Stromal cell of bone marrow (primary cell): ENCODE data around the gene ZBTB7C.

Source experiments
- DNase-seq: peaks from one replicate; pipeline ENCODE4 v3.0.0-alpha.2; 2012; ENCODE audit warnings: low read depth

ZBTB7C gene

DNA sequence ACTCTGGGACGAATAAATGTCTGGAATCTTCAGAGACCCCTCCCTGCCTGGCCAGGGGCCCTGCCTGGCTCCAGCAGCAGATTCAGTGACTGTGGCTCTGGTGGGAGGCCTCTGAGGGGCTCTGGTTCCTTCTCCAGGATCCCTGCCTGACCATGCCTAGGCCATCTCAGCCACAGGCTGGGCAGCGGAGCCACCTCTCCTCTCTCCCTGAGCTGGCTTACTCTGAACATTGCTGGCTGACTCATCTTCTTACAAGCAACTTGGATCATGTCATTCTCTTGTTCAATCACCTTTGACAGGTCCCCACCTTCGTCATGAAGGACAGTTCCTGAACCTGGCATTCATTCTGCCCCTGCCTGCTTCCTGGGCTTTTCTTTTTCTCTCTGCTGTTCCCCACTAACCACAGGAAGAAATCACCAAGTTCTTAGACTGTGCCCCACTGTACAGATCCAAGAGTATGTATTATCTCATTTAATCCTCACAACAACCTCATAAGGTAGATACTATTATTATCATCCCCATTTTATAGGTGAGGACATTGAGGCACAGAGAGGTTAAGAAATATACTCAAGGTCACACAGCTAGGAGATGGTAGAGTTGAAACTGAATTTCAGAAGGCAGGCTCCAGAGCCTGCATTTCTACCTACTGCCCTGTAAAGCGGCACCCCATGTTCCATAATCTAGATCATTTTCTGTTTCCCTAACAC is 323.2 kb downstream of the ZBTB7C start:
- no peak for DNase-seq

DNA sequence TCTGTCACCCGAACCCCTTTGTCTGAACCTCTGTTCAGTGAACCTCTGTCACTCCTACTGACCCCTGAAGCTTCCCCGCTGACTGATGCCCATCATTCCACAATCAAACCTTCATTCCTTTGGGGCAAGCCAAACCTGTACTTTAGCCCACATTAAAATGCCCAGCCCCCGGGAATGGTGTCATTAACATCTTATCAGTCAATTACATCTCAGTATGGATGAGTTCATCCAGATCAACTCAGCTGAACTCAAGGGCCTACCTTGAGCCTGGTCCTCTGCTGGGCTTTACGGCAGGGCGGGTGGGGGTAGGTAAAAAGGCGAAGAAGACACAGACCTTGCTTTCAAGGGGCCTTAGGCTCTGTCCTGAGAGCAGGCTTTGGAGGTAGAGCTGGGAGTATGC is 324.3 kb downstream of the ZBTB7C start:
- DNase-seq: no peak

DNA sequence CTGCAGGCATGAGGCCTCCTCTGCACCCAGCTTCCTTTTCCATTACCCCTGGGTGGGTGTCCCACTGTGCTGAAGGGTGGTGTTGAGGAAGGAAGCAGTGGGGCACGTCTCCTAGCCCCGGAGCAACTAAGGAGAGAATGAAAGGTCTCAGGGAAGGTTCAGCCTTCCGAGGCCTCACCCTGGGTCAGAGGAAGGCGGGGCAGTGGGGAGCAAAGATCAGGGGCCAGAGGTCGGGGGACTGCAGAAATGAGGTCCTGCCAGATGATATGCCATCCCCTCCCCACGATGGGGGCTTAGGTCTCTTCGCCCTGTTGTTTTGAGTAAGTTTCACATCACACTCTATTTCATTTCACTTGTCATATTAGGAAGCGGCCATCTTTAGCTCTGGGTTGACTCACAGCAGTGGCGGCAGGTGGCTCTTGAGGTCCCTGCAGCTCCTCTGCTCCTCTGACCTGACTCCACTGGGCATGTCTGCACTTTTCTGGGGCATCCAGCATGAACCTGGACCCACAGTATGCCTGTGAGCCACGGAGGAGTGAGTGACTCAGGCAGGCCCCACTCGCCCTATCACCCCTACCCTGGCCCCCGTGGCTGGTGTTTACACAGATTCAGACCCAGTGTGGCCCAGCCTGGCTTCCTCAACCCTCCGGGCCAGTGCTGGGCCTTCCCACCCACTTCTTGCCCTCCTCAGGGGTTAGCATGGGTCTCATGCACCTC is 325.0 kb downstream of the ZBTB7C start:
- no peak for DNase-seq

DNA sequence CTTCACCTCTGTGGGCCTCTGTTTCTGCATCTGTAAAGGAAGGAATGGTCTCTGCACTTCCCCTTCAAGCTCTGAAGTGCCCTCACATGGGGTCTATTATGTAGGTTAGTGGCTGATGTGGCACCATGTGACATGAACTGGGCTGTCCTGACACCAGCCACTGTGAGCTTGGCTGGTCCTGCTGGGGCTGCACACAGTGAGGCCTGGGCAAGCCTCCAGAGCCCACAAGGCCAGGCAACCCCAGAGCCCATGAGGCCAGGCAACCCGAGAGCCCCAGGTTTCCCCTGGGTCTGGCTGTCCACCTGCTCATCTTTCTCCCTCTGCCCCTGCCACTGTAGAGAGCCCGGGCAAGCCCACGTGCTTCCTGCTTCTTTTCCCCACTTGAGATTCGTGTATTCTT is 328.6 kb downstream of the ZBTB7C start:
- DNase-seq: no peak

DNA sequence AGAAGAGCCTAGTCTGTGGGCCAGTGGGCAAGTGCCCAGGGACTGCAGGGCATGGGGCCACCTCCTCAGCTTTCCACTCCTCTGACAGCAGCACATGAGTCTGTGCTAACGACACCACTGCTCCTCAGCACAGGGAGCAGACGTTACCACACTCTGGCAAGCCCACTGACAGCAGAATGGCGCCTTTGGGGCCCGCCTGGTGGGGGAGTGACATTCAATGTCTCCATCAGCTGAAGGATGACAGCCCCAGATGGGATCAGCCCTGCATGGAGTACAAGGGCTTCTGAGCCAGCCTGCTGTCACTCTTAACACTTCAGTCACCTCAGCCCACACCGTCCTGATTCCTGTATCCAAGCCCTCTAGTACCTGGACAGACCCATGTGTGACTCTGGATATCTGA is 329.3 kb downstream of the ZBTB7C start:
- DNase-seq: no peak

DNA sequence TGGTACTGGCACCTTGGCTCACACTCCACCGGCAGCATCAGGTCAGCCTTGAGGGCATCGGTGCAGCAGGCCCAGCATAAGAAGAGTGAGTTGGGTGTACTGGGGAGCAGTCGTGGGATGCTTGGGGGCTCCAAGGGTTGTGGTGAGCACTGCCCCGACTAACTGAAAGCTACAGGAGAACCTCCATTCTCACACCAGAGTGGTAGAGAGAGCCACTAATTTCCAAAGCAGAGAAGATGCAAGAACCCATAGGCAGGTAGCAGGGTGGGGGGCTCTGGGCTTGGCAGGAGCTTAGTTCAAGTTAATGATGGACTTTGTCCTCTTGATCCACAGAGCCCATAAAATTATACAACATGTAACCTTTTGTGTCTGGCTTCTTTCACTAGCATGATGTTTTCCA is 330.7 kb downstream of the ZBTB7C start:
- no peak for DNase-seq

DNA sequence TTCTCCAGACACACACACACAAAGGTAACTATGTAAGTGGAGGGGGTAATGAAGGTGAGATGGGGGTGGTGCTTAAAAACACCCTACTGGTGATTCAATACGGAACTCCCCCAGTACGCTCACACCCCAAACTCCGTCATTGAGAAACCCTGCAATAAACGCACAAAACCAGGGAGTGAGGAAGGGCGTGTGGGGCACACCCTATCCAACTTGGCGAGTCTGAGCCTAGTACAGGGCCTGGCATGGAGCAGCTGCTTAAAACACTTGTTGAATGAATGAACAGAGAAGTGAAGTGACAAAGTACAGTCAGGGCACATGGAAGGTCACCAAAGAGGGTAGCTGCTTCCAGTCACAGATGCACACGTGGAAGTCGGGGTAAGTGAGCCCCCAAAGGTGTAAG is 331.9 kb downstream of the ZBTB7C start:
- DNase-seq: no peak

DNA sequence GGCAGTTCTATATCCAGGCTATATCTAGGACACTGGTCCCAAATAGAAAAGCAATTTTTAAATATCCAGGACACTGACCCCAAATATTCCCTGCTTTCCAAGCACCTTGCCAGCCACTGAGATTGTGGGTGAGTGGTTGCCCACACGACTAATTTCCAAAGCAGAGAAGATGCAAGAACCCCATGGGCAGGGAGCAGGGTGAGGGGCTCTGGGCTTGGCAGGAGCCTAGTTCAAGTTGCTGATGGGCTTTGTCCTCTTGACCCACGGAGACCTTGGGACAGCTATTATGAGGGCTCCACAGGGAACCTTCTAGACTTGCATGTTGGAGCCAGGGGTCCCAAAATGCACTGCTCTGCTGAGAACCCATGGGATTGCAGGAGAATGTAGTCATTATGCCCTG is 332.7 kb downstream of the ZBTB7C start:
- DNase-seq: no peak

DNA sequence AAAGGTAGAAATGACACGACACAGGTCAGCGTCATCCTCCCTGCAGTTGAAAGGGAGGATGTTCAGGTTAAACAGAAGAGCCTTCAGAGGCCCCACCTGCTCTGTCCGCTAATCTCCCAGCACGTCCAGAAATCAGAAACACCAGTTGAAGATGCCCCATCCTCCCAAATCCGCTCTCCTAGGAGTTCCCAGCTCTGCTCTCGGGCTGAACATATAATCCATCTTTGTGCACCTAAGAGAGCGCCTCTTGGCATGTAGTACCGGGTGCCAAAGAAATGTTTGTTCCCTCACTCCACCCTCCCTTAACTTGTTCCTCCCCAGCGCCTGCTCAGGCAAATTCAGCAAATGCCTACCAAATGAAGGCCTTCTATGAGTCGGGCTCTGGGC is 333.5 kb downstream of the ZBTB7C start:
- DNase-seq: no peak

DNA sequence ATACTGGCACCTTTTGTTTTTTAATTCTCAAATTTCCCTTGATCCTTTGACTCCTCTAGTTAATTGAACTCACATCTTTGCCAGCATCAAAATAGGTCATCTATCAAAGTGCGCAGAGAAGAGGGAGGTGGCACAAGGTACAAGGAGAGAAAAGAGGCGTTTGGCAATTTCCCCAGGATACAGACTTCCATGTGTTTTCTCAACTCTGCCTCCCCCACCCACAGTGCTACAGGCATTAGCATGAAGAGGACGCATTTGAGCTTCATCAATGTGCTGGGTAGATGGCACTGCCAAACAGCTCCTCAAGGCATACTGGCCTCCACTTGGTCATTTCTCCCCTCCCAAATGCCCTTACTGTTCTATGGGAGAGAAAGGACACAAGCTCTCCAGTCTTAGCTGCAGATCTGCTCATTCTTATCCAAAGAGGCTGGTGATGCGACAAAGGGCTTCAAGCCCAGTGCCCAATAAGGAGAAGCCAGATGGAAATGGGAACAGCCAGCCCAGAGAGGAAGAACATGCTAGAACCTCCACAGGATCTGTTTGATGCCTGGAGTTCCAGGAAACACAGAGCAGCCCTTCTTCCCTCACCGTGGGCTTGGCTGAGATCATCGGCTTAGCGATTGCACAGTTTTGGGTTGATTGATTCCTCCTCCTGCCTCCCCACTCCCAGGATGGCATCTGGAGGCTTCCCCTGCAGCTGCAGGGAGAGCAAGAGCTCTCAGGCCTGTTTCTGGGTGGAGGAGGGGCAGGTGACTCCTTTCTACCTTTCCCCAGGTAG is 334.1 kb downstream of the ZBTB7C start:
- DNase-seq: no peak

DNA sequence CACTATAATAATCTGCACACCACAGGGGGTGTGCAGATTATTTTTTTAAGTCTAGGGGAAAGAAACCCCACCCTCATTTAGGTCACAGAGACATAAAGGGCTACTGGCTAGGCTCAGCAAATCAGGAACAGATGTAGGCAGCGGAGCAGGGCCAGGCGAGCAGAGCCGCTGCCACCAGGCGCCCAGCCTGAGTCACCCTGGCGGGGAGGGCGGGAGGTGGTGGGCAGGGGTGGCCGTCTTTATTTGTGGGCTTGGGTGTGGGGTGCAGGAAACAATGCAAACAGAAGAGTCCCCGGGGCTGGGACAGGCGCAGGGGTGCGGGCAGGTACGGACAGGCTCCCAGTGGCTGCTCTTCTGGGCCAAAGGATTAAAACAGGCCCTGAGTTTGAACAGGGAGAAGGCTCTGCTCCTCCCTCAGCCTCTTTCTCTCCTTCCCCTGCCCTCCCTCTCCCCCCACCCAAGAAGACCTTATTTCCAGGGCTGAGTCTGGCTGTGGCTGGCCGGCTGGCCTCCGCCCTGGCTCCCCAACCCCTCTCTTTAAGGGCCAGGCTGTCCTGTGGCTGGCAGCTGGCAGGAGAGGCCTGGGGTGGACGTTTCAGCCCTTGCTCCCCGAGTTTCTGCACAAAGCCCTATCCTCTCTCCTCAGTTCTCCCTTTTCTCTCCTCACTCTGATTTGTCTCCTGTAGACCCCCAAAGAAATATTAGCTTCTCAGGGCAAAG is 335.8 kb downstream of the ZBTB7C start:
- DNase-seq: peak; percentile 2

DNA sequence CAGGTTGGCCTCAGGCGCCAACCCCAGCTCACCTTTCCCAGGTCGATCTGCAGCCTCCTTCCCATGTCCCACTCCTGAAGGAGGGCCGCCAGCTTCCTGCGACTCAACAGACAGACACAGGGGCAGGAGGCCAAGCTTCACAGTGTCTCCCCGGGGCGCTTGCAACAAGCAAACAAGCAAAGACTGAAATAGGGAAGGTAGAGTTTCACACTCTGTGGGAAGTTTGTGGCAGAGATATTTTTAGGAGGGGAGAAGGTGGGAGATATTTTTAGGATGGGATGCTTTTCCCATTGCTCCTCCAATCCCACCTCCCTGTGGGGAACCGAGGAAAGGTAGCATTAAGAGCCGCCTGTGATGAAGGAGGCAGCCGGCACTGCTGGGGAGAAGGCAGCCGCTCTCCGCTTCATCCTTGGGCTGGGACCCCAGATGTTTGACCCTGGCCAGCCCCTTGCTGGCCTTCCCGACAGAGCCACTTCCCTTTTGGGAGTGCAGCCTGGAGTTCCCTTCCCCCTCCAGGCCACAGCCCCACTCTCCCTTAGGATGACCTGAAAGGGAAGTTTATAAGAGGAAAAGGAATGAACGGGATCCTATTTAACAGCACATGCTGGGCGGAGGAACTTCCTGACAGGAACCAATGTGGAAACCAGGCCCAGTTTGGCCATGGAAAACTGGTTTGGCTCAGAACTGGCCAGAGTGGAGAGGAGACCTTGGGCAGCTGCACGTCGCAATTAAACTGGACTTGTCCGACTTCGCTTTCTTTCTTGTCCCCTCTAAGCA is 336.6 kb downstream of the ZBTB7C start:
- DNase-seq: peak; percentile 2

DNA sequence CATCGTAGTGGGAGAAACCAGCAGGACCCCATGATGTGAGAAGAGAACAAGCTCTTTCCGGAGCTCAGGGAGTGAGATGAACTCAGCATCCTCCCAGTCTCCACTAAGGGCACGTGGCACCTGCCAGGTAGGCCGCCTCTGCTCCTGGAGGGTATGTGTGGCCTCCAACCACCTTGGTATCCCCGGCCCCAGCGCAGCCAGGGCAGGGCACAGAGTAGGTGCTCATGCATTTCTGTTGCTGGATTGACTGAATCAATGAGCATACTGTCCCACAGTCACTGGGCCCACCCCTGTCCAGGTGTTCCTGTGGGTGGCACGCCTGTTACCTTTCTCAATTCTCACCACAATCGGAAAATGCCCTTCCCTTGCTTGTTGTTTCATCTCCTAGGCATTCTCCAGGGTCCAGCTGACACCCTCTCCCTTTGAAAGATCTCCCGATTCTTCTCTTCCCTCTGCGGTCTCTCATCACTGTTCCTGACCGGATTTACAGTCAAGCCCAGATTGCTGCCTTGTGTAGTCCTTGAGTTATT is 340.2 kb downstream of the ZBTB7C start:
- no peak for DNase-seq

DNA sequence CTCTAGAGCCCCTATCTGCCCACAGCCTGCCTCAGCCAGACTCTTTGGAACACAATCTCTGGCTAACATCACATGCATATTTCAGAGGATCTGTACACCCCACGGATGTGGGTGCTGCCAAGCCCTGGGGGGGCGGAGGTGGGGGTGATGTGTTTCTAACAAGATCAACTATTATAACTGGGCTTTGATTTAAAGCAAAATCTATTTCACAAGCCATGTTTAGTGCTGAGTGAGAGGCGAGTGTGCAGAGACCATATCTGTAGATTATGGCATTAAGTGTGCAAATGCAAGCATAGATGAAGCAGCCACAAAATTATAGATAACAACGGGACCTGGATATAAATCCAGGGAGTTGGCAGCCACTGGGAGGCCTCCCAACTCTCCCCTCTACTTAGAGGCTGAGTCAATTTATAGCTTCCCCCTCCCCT is 342.9 kb downstream of the ZBTB7C start:
- no peak for DNase-seq

DNA sequence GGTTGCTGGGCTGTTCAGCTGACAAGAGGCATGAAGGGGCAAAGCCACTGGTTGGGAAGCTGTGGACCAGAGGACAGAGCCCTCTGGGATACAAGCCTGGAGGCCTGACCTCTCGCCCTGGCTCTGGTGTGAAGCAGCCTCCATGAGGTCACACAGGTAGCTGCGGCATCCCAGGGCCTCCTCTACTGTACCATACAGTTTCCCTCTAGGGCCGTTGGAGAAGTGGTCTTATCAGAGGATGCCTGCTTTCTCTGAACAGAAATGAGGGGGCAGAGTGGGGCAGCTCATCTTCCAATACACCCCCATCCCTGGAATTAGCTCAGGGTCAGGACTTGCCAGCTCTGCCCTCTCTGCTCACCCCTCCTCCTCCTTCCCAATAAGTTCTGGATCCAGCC is 343.6 kb downstream of the ZBTB7C start:
- DNase-seq: no peak

DNA sequence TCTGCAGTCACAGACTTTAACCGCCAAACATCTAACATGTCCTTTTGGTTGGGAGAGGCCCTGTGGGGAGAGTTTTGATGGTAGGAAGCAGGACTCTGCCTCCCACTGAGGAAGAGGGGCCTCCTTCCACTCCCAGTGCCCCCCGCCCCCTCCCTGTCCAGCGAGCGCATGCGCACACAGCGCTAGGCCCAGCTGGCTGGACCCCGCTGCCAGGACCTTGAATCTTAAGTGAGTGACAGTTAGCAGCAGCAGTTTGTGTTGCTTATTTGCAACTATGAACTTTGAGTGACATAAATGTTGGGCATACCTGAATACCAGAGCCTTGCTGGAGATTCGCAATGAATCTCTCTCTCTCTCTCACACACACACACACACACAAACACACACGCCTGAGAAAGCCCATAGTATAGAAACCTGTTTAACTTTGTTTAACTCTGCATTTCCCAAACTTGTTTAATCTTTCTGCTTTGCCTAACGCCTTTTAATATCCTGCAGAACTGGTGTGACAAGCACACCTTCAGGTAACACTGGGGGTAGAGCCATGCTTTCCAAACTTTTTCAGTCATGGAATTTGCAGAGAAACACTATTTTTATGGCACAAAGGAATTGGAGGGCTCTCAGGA is 344.1 kb downstream of the ZBTB7C start:
- DNase-seq: no peak

DNA sequence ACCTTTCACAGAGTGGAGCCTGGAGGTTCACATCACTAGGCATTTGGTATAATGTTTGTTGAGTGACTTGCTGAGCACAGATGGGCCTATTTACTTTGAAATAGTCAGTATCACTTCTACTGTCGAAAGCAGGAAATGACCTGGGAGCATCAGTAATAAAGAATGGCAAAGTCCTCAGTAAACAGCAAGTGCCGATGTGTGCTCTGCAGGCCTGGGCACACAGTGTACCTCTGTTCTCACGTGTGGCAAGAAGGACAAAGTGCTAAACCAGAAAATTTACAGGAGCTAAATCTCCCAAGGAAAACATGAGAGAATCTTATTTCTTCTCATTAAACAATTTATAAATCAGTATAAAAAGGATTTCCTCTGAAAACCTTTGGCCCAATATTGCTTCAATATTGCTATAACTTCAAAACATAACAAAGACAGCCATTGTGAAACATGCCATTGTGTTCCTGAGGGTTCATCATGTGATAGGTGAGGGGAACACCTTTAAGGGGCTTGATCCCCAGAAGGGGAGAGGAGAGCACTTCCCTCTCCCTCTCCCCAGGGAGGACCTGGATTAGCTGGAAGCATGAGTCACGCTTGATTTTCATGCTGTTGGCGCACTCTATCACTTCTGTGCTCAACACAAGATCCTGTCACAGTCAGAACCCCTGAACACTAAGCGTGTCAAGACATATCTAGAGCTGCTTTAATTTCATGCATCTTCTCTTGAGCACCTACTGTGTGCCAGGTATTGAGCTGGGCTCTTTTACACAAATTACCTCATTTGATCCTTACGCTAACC is 347.2 kb downstream of the ZBTB7C start:
- no peak for DNase-seq

DNA sequence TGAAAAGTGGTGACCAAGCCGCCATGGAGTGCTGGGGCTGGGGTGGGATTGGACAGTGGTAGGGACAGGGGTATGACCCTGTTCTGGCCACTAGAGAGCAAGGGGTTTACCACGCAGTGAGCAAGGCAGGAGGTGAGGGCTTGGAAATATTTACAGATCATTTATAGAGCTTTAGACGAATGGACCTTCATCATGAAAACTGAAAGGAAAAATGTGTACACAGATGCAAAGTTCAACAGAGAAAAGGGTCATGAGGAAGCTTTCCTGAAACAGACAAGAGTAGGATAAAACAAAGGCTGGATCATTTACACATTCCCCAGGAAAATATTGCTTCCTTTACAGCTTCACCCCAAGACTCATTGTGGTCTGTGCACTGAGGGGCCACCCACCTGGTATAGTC is 348.2 kb downstream of the ZBTB7C start:
- no peak for DNase-seq

DNA sequence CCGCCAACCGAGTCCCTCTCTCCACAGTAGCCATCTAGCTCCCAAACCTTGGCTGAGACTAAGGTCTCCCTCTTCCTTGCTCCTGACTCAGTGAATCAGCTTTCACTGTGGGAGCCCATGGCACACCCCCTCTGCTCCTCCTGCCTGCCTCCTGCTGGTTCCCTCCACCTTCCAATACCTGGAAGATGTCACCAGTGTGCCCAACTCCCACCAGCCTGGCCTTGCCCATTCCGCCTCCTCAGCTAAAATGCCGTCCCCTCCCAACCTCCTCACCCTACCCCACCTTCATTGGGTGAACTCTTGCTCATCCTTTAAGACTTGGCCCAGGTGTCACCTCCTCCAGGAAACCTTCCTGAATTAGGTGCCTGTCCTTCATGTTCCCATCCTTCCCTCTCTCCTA is 348.8 kb downstream of the ZBTB7C start:
- DNase-seq: no peak

DNA sequence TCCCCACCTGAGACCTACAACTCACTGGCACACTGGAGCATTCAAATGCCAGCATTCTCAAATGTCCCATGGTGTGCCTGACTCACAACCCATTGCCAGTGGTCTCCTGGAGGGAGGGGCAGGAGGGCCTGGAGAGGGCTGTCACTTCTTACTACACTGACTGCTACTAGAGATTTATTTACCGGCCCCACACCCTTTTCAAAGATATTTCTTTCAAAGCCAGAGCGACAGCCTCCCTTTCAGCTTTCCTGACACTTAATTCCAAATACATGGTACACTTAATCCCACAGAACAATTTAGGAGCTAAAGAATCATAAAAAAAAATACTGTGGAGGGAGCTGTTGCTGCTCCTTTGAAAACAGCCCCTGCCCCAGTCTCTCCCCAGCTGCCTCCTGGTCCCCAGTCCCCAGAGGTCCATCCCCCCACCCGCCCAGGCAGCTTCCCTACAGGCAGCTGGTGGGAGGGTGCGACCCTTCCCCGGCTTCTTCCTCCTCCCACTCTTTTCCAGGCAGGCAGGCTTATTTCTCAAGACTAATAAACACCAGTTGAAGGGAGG is 349.6 kb downstream of the ZBTB7C start:
- DNase-seq: no peak
